GM12878 (cell line): ENCODE data around the gene ITGA5. TPM values are rescaled to one million over a fixed set of nuclear protein-coding genes. Genes with fewer than 3 reads are reported as not detected.

ENCODE experiments used
- ATAC-seq: fragments of 200-7000 bp; cut with Tn5 transposase; 3 replicates; pipeline ENCODE4 v1.9.1; 2020; ENCODE audit warnings: mild to moderate bottlenecking, moderate library complexity
- BruUV-seq: library from RNA; stranded (reverse); fragments of 400-500 nt; replicated peaks from 2 replicates; lab custom pipeline; 2021; lab: Mats Ljungman, UMichigan
- CTCF ChIA-PET: fragments of 300-600 bp; sonication (Branson Sonifier 250); formaldehyde crosslinking; extraction: SDS; loops from one replicate; lab custom pipeline; 2021; ENCODE audit warnings: inconsistent platforms; lab: Yijun Ruan, JAX
- POLR2A ChIA-PET: fragments of 350-600 bp; formaldehyde crosslinking; extraction: SDS; loops from one replicate; lab custom pipeline; 2021; ENCODE audit warnings: inconsistent platforms; lab: Charles Lee
- RAD21 ChIA-PET: fragments of 300-600 bp; sonication (Branson Sonifier 250); formaldehyde crosslinking; loops from one replicate; lab custom pipeline; 2023; ENCODE audit warnings: antibody characterized with exemption; ENCODE audit not compliant: unreplicated experiment; lab: Charles Lee
- SMC1A ChIA-PET: fragments of 300-600 bp; sonication (Branson Sonifier 250); formaldehyde crosslinking; loops from one replicate; lab custom pipeline; 2023; ENCODE audit not compliant: unreplicated experiment, uncharacterized antibody; lab: Charles Lee
- DNase-seq: peaks from one replicate; pipeline ENCODE4 v3.0.0-alpha.2; 2011; ENCODE audit warnings: low read depth, low spot score
- FAIRE-seq: peaks from 3 replicates; lab custom pipeline; 2011; peaks lifted over from hg19 to GRCh38; lab: Jason Lieb, UNC
- H2AFZ ChIP-seq: 2 replicates; pipeline ENCODE4 v1.6.0; 2011; ENCODE audit warnings: low read depth, low read length, control low read depth; ENCODE audit not compliant: control insufficient read depth
- H3K27ac ChIP-seq: 2 replicates; pipeline ENCODE4 v1.5.1; 2011; ENCODE audit warnings: control low read depth; ENCODE audit not compliant: control insufficient read depth, insufficient read depth
- H3K27me3 ChIP-seq, 2 experiments: replicated peaks in 1 of 2; 2 replicates each; pipeline versions ENCODE4 v1.6.0 to v1.6.1; 2011; ENCODE audit warnings: low read length in 1 of 2; ENCODE audit not compliant: control insufficient read depth in 2 of 2, insufficient read depth in 2 of 2
- H3K36me3 ChIP-seq, 2 experiments: 2 replicates each; pipeline ENCODE4 v1.5.1; 2011; ENCODE audit warnings: low read length in 1 of 2; ENCODE audit not compliant: control insufficient read depth in 2 of 2, insufficient read depth in 2 of 2
- H3K4me1 ChIP-seq: 2 replicates; pipeline ENCODE4 v1.6.1; 2011; ENCODE audit warnings: mild to moderate bottlenecking, low read length, moderate library complexity, mixed read lengths; ENCODE audit not compliant: control insufficient read depth, insufficient read depth
- H3K4me2 ChIP-seq: 2 replicates; pipeline ENCODE4 v1.6.0; 2011; ENCODE audit warnings: control low read depth; ENCODE audit not compliant: control insufficient read depth, insufficient read depth
- H3K4me3 ChIP-seq: fragments of 200-600 bp; sonication (generic); 2 replicates; pipeline ENCODE4 v1.5.1; 2016
- H3K79me2 ChIP-seq: 2 replicates; pipeline ENCODE4 v1.6.0; 2011; ENCODE audit warnings: low read length; ENCODE audit not compliant: control insufficient read depth, insufficient read depth
- H3K9ac ChIP-seq: 2 replicates; pipeline ENCODE4 v1.8.0; 2011; ENCODE audit warnings: low read length, control low read depth, mixed read lengths; ENCODE audit not compliant: control insufficient read depth, insufficient read depth
- H3K9me3 ChIP-seq: replicated peaks from 3 replicates; pipeline ENCODE4 v1.5.1; 2011; ENCODE audit warnings: mild to moderate bottlenecking, low read length; ENCODE audit not compliant: control insufficient read depth, insufficient read depth
- H4K20me1 ChIP-seq: 2 replicates; pipeline ENCODE4 v1.6.0; 2011; ENCODE audit not compliant: control insufficient read depth, insufficient read depth
- CHD2 ChIP-seq: IDR thresholded peaks from 2 replicates; pipeline ENCODE4 v1.6.1; 2011; ENCODE audit warnings: low read depth, low read length, improper control_type of control experiment, borderline replicate concordance
- CTCF ChIP-seq, 3 experiments: IDR thresholded peaks in 2 of 3; conservative IDR thresholded peaks in 1 of 3; 2 replicates each; pipeline ENCODE4 v1.5.1; 2011; ENCODE audit warnings: low read depth in 3 of 3, low read length in 3 of 3, mild to moderate bottlenecking in 3 of 3, control low read depth in 2 of 3, moderate library complexity in 2 of 3, inconsistent platforms in 1 of 3, mixed read lengths in 1 of 3; ENCODE audit not compliant: control insufficient read depth in 2 of 3, insufficient read depth in 1 of 3; ENCODE audit errors: extremely low read depth in 1 of 3
- HCFC1 ChIP-seq: fragments of 150-350 bp; IDR thresholded peaks from 2 replicates; pipeline ENCODE4 v1.6.1; 2014; ENCODE audit warnings: low read length
- HDAC6 ChIP-seq: fragments of 200-600 bp; sonication (generic); IDR thresholded peaks from one replicate; pipeline ENCODE4 v1.8.0; 2017; ENCODE audit warnings: antibody characterized with exemption; ENCODE audit not compliant: unreplicated experiment
- WGBS: methylation state at CpG from one replicate; pipeline ENCODE4 v1.1.6; 2016; ENCODE audit warnings: low lambda C conversion rate; ENCODE audit not compliant: insufficient replicate concordance, insufficient coverage; ENCODE audit errors: missing lambda C conversion rate; 5-methylcytosine and 5-hydroxymethylcytosine counted together
- in situ Hi-C: fragments of 300-500 bp; cut with MboI; formaldehyde crosslinking; loops from 9 replicates; pipeline ENCODE4 v1.14.3; 2018; ENCODE audit warnings: mixed read lengths
- intact Hi-C: fragments of 100-400 bp; cut with micrococcal nuclease; formaldehyde crosslinking; loops from one replicate; pipeline ENCODE4 v1.14.2; 2022; ENCODE audit not compliant: unreplicated experiment
- polyA plus RNA-seq, 11 experiments: library from polyadenylated mRNA; depleted of rRNA in 4 of 11; unstranded in 6 of 11; stranded (reverse) in 5 of 11; fragments of >200 nt; fragmentation: Nextera tagmentation in 4 of 11; fragmentation: Illumina TruSeq in 1 of 11; extraction: Ambion mirVana in 4 of 11; extraction: Trizol in 1 of 11; gene quantifications; 1 replicate in 1 of 11; 2 replicates in 10 of 11; pipeline versions ENCODE4 v1.2.1 to v1.2.3, GENCODE V29; 2011 to 2016; ENCODE audit warnings: inconsistent platforms in 2 of 11, missing spikeins in 2 of 11, low read depth in 1 of 11
- total RNA-seq, 4 experiments: library from RNA; depleted of rRNA in 3 of 4; stranded (reverse); fragments of >200 nt in 3 of 4; fragmentation: Illumina TruSeq in 1 of 4; extraction: Trizol in 1 of 4; gene quantifications; 2 replicates each; pipeline versions ENCODE4 v1.2.1 to v1.2.3, GENCODE V29; 2013 to 2021
- TF ChIP-seq, protein P1 (sequence below): fragments of 450-650 bp; formaldehyde crosslinking; IDR thresholded peaks from 2 replicates; pipeline ENCODE4 v1.4.0; 2020; ENCODE audit warnings: mild to moderate bottlenecking, moderate library complexity
- TF ChIP-seq, protein P2 (sequence below): fragments of 450-650 bp; IDR thresholded peaks from 2 replicates; pipeline ENCODE4 v1.6.1; 2016; ENCODE audit warnings: mild to moderate bottlenecking, moderate library complexity, borderline replicate concordance

ITGA5 gene
- total and polyA plus RNA-seq, 10 of the 15 experiments (the other 5 are each of a cell fraction or from before 2014, with no cell fraction given) = 0.15 to 22.5 (median 0.61) TPM

DNA sequence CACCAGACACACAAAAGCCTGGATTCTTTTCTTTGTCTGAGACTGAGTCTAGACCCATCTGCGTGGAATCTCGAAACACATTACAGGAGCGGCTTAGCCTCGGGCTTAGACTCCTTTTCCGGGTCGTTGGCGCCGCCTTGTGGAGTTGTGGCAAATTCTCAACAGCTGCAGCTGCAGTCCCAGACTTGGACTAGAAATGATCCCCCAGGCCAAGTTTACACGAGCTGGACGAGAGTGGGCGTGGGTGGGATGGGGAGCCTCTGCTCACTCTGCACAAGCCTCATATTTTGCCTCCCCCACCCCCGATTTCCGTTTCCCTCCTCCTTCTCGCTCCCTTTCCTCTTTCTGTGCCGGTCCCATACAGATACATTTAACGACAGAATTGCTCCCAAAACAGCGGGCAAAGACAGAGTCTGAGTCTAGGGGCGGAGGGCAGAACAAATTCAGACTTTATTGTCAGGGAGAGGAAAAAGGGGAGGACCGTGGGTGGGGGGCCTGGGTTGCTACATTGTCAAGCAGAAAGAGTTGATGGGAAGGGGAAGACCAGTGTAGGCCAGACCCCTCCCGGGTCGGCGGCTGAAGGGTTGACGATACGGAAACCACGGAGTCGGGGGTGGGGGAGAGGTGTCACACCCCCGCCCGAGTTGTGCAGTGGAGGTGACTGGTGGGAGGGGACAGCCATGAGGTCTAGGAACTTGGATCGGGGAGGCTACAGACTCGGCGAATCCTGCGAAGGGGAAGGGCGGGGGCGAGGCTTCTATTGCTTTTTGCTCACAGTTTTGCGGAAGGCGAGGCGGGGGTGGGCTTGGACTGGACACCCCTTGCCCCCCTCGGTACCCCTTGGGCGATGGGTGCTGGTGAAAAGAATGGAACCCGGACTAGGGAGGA is 50.1 kb downstream of the ITGA5 start:
- peak overlapping the region; percentile 38 for H3K9ac ChIP-seq
- ATAC-seq (peak; percentile 92), FAIRE-seq (peak; percentile 95), DNase-seq (no peak)
- H4K20me1 ChIP-seq = no peaks in the 10 kb centered on the region
- in situ Hi-C loops = loop anchor here (10.0 kb wide), 1 partner anchor 344 kb away; the partner anchor contains the start of gene HOXC6
- H3K9me3 ChIP-seq = no peaks in the 10 kb centered on the region
- RAD21 ChIA-PET = interaction anchor here (0.6 to 1.8 kb wide), 20 partner anchors 10 to 154 kb away, joined by 3 to 18 read pairs (median 5); partner anchors contain the start of genes COPZ1 and NCKAP1L
- POLR2A ChIA-PET = interaction anchor here (0.5 to 1.7 kb wide), 3 partner anchors 10 to 114 kb away, joined by 4 to 9 read pairs (median 4); no protein-coding TSS in a partner anchor
- whole genome bisulfite sequencing = 21% methylated on average over 40 of the region's 40 CpGs
- H2AFZ ChIP-seq = peak overlapping the region; percentile 83
- TSS peak; percentile 63 for BruUV-seq
- no peak overlapping the region for H3K4me3 ChIP-seq
- intact Hi-C loops = loop anchor here (1.0 kb wide), 4 partner anchors 33 to 149 kb away; no protein-coding TSS in a partner anchor
- no peaks in the 10 kb centered on the region for H3K27me3 ChIP-seq
- CTCF ChIA-PET = interaction anchor here (0.6 to 4.9 kb wide), 42 partner anchors 10 to 167 kb away, joined by 3 to 61 read pairs (median 4); partner anchors contain the start of genes COPZ1, HNRNPA1 and ZNF385A
- no peak overlapping the region for H3K27ac ChIP-seq
- no peaks in the 10 kb centered on the region for H3K79me2 ChIP-seq
- H3K36me3 ChIP-seq = no peaks in the 10 kb centered on the region
- H3K4me1 ChIP-seq = peaks cover 24% of the 10 kb centered on the region
- SMC1A ChIA-PET = interaction anchor here (0.6 to 3.0 kb wide), 23 partner anchors 9 to 336 kb away, joined by 3 to 19 read pairs (median 4); partner anchors contain the start of gene HOXC5
- peak overlapping the region; percentile 66 for H3K4me2 ChIP-seq
- TF ChIP-seq CHD2 (no peak), HDAC6 (no peak), CTCF (IDR thresholded peaks at IDR 0.05 in 2 of 3, conservative IDR thresholded peaks at IDR 0.05 in 1 of 3; ENCODE audit: control insufficient read depth in 2 of 3, extremely low read depth in 1 of 3, insufficient read depth in 1 of 3, low read depth in 3 of 3, low read length in 3 of 3) (peak; percentile 91 to 99 (median 98); a peak in 5 of 6 replicates), HCFC1 (no peak)
- TF ChIP-seq, protein P1, sequence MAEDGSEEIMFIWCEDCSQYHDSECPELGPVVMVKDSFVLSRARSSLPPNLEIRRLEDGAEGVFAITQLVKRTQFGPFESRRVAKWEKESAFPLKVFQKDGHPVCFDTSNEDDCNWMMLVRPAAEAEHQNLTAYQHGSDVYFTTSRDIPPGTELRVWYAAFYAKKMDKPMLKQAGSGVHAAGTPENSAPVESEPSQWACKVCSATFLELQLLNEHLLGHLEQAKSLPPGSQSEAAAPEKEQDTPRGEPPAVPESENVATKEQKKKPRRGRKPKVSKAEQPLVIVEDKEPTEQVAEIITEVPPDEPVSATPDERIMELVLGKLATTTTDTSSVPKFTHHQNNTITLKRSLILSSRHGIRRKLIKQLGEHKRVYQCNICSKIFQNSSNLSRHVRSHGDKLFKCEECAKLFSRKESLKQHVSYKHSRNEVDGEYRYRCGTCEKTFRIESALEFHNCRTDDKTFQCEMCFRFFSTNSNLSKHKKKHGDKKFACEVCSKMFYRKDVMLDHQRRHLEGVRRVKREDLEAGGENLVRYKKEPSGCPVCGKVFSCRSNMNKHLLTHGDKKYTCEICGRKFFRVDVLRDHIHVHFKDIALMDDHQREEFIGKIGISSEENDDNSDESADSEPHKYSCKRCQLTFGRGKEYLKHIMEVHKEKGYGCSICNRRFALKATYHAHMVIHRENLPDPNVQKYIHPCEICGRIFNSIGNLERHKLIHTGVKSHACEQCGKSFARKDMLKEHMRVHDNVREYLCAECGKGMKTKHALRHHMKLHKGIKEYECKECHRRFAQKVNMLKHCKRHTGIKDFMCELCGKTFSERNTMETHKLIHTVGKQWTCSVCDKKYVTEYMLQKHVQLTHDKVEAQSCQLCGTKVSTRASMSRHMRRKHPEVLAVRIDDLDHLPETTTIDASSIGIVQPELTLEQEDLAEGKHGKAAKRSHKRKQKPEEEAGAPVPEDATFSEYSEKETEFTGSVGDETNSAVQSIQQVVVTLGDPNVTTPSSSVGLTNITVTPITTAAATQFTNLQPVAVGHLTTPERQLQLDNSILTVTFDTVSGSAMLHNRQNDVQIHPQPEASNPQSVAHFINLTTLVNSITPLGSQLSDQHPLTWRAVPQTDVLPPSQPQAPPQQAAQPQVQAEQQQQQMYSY (CRISPR knock-in tag) = no peak
- TF ChIP-seq, protein P2, sequence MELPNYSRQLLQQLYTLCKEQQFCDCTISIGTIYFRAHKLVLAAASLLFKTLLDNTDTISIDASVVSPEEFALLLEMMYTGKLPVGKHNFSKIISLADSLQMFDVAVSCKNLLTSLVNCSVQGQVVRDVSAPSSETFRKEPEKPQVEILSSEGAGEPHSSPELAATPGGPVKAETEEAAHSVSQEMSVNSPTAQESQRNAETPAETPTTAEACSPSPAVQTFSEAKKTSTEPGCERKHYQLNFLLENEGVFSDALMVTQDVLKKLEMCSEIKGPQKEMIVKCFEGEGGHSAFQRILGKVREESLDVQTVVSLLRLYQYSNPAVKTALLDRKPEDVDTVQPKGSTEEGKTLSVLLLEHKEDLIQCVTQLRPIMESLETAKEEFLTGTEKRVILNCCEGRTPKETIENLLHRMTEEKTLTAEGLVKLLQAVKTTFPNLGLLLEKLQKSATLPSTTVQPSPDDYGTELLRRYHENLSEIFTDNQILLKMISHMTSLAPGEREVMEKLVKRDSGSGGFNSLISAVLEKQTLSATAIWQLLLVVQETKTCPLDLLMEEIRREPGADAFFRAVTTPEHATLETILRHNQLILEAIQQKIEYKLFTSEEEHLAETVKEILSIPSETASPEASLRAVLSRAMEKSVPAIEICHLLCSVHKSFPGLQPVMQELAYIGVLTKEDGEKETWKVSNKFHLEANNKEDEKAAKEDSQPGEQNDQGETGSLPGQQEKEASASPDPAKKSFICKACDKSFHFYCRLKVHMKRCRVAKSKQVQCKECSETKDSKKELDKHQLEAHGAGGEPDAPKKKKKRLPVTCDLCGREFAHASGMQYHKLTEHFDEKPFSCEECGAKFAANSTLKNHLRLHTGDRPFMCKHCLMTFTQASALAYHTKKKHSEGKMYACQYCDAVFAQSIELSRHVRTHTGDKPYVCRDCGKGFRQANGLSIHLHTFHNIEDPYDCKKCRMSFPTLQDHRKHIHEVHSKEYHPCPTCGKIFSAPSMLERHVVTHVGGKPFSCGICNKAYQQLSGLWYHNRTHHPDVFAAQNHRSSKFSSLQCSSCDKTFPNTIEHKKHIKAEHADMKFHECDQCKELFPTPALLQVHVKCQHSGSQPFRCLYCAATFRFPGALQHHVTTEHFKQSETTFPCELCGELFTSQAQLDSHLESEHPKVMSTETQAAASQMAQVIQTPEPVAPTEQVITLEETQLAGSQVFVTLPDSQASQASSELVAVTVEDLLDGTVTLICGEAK = no peak
